Skeletal muscle satellite cell (primary cell): ENCODE results near the gene BEGAIN.

Experiments
- H3K27me3 ChIP-seq: 2 replicates; pipeline ENCODE4 v1.7.0; 2013; ENCODE audit warnings: low read length; ENCODE audit not compliant: control insufficient read depth, insufficient read depth
- H3K36me3 ChIP-seq: 2 replicates; pipeline ENCODE4 v1.7.0; 2013; ENCODE audit warnings: mild to moderate bottlenecking, control low read depth, low read length; ENCODE audit not compliant: insufficient read depth
- H3K4me1 ChIP-seq: 2 replicates; pipeline ENCODE4 v1.7.0; 2013; ENCODE audit warnings: low read length; ENCODE audit not compliant: control insufficient read depth, insufficient read depth
- H3K4me2 ChIP-seq: 2 replicates; pipeline ENCODE4 v1.7.0; 2013; ENCODE audit warnings: mild to moderate bottlenecking, low read length
- H3K4me3 ChIP-seq: 2 replicates; pipeline ENCODE4 v1.7.0; 2013; ENCODE audit warnings: low read length
- H3K9ac ChIP-seq: 2 replicates; pipeline ENCODE4 v1.7.0; 2013; ENCODE audit warnings: mild to moderate bottlenecking, low read depth, low read length, moderate library complexity
- H3K9me3 ChIP-seq: replicated peaks from 2 replicates; pipeline ENCODE4 v1.7.0; 2013; ENCODE audit warnings: mild to moderate bottlenecking, control low read depth, low read length

Gene BEGAIN

GRCh38 chr14:100584056-100585031 lies 2.9 kb downstream of the BEGAIN start:
- no peak overlapping the region for H3K4me2 ChIP-seq
- peaks cover 6% of the 10 kb centered on the region for H3K4me1 ChIP-seq
- no peak overlapping the region for H3K9ac ChIP-seq
- no peak overlapping the region for H3K4me3 ChIP-seq
- H3K36me3 ChIP-seq = no peaks in the 10 kb centered on the region
- no peaks in the 10 kb centered on the region for H3K9me3 ChIP-seq
- H3K27me3 ChIP-seq = peaks cover 32% of the 10 kb centered on the region

GRCh38 chr14:100583245-100583644 lies 4.0 kb downstream of the BEGAIN start:
- Histone ChIP-seq H3K9ac (no peak overlapping the region), H3K4me1 (peaks cover 6% of the 10 kb centered on the region), H3K36me3 (no peaks in the 10 kb centered on the region), H3K27me3 (peaks cover 23% of the 10 kb centered on the region), H3K9me3 (no peaks in the 10 kb centered on the region), H3K4me2 (no peak overlapping the region), H3K4me3 (no peak overlapping the region)

- Histone ChIP-seq H3K4me2 (no peak overlapping the region), H3K4me3 (no peak overlapping the region), H3K4me1 (peaks cover 6% of the 10 kb centered on the region), H3K9ac (no peak overlapping the region), H3K27me3 (peaks cover 17% of the 10 kb centered on the region), H3K9me3 (no peaks in the 10 kb centered on the region), H3K36me3 (no peaks in the 10 kb centered on the region)
Observed at GRCh38 chr14:100582496-100583165, 4.6 kb downstream of the BEGAIN start.

GRCh38 chr14:100581228-100582145 lies 5.7 kb downstream of the BEGAIN start:
- H3K4me3 ChIP-seq = no peak overlapping the region
- H3K9ac ChIP-seq = no peak overlapping the region
- no peak overlapping the region for H3K4me2 ChIP-seq
- no peaks in the 10 kb centered on the region for H3K9me3 ChIP-seq
- peaks cover 14% of the 10 kb centered on the region for H3K27me3 ChIP-seq
- no peaks in the 10 kb centered on the region for H3K36me3 ChIP-seq
- peaks cover 5% of the 10 kb centered on the region for H3K4me1 ChIP-seq

- H3K9ac ChIP-seq = no peak overlapping the region
- H3K4me3 ChIP-seq = no peak overlapping the region
- H3K9me3 ChIP-seq = no peaks in the 10 kb centered on the region
- H3K4me2 ChIP-seq = no peak overlapping the region
- H3K36me3 ChIP-seq = no peaks in the 10 kb centered on the region
- H3K27me3 ChIP-seq = peaks cover 6% of the 10 kb centered on the region
- no peaks in the 10 kb centered on the region for H3K4me1 ChIP-seq
Observed at GRCh38 chr14:100580316-100581227, 6.6 kb downstream of the BEGAIN start.

- Histone ChIP-seq H3K36me3 (no peaks in the 10 kb centered on the region), H3K9ac (no peak overlapping the region), H3K27me3 (peaks cover 2% of the 10 kb centered on the region), H3K4me1 (no peaks in the 10 kb centered on the region), H3K9me3 (no peaks in the 10 kb centered on the region), H3K4me2 (no peak overlapping the region), H3K4me3 (no peak overlapping the region)
Observed at GRCh38 chr14:100578552-100578951, 8.7 kb downstream of the BEGAIN start.

- H3K4me1 ChIP-seq = no peaks in the 10 kb centered on the region
- no peak overlapping the region for H3K4me2 ChIP-seq
- H3K9me3 ChIP-seq = no peaks in the 10 kb centered on the region
- no peaks in the 10 kb centered on the region for H3K36me3 ChIP-seq
- H3K9ac ChIP-seq = no peak overlapping the region
- no peak overlapping the region for H3K4me3 ChIP-seq
- H3K27me3 ChIP-seq = peaks cover 2% of the 10 kb centered on the region
Observed at GRCh38 chr14:100577986-100578431, 9.2 kb downstream of the BEGAIN start.

- Histone ChIP-seq H3K4me2 (no peak overlapping the region), H3K9ac (no peak overlapping the region), H3K4me3 (no peak overlapping the region), H3K27me3 (peaks cover 2% of the 10 kb centered on the region), H3K36me3 (no peaks in the 10 kb centered on the region), H3K4me1 (no peaks in the 10 kb centered on the region), H3K9me3 (no peaks in the 10 kb centered on the region)
Observed at GRCh38 chr14:100577321-100577985, 9.8 kb downstream of the BEGAIN start.

- Histone ChIP-seq H3K9me3 (no peaks in the 10 kb centered on the region), H3K36me3 (no peaks in the 10 kb centered on the region), H3K4me3 (no peak overlapping the region), H3K4me2 (no peak overlapping the region), H3K4me1 (no peaks in the 10 kb centered on the region), H3K27me3 (peaks cover 6% of the 10 kb centered on the region), H3K9ac (no peak overlapping the region)
Observed at GRCh38 chr14:100576091-100577085, 10.8 kb downstream of the BEGAIN start.
